B cell (primary cell): ENCODE measurements around the gene ICAM1. TPM values are rescaled to one million over a fixed set of nuclear protein-coding genes. Genes with fewer than 3 reads are reported as not detected.

Experiments used
- ATAC-seq: fragments of 200-7000 bp; cut with Tn5 transposase; one replicate; pipeline ENCODE4 v1.10.0; 2021; ENCODE audit warnings: low read depth, mild to moderate bottlenecking, moderate number of reproducible peaks, moderate library complexity
- CTCF ChIA-PET: fragments of 350-600 bp; sonication (Branson Sonifier 250); formaldehyde crosslinking; loops from one replicate; lab custom pipeline; 2021; ENCODE audit warnings: antibody characterized with exemption, inconsistent platforms; lab: Charles Lee
- POLR2A ChIA-PET: fragments of 350-600 bp; sonication (Branson Sonifier 250); formaldehyde crosslinking; loops from one replicate; lab custom pipeline; 2021; ENCODE audit warnings: antibody characterized with exemption; lab: Charles Lee
- DNase-seq: peaks from one replicate; pipeline ENCODE4 v3.0.0; 2013
- H2AFZ ChIP-seq: 2 replicates; pipeline ENCODE4 v1.6.1; 2012; ENCODE audit warnings: mild to moderate bottlenecking, low read depth, low read length; ENCODE audit not compliant: insufficient read depth, poor library complexity, severe bottlenecking
- H3K27ac ChIP-seq, 2 donors: 1 replicate in 1 of 2; 2 replicates in 1 of 2; pipeline ENCODE4 v1.5.1; 2012 to 2013; ENCODE audit warnings: low read length in 2 of 2, mild to moderate bottlenecking in 2 of 2, moderate library complexity in 1 of 2
- H3K27me3 ChIP-seq, 4 experiments: fragments of 200-600 bp in 1 of 4; sonication (generic) in 1 of 4; replicated peaks in 1 of 4; 1 replicate in 2 of 4; 2 replicates in 2 of 4; pipeline versions ENCODE4 v1.6.1 to v1.7.0; 2013 to 2016; ENCODE audit warnings: low read length in 3 of 4, mild to moderate bottlenecking in 2 of 4, mixed read lengths in 1 of 4, moderate library complexity in 1 of 4; ENCODE audit not compliant: insufficient read depth in 4 of 4, control insufficient read depth in 3 of 4; ENCODE audit errors: control extremely low read depth in 1 of 4
- H3K36me3 ChIP-seq, 2 experiments: replicated peaks in 1 of 2; 1 replicate in 1 of 2; 2 replicates in 1 of 2; pipeline versions ENCODE4 v1.6.1 to v1.7.1; 2013; ENCODE audit warnings: low read length in 1 of 2; ENCODE audit not compliant: insufficient read depth in 2 of 2, control insufficient read depth in 1 of 2; ENCODE audit errors: control extremely low read depth in 1 of 2, extremely low read depth in 1 of 2
- H3K4me1 ChIP-seq, 2 donors: fragments of 200-600 bp in 1 of 2; sonication (generic) in 1 of 2; 1 replicate in 1 of 2; 2 replicates in 1 of 2; pipeline versions ENCODE4 v1.5.1 to v1.6.1; 2013 to 2017; ENCODE audit warnings: low read length in 2 of 2; ENCODE audit not compliant: control insufficient read depth in 2 of 2, insufficient read depth in 2 of 2
- H3K4me2 ChIP-seq: replicated peaks from 2 replicates; pipeline ENCODE3; 2012; ENCODE audit warnings: mild to moderate bottlenecking, low read depth, low read length; ENCODE audit not compliant: poor library complexity, severe bottlenecking
- H3K4me3 ChIP-seq, 5 experiments: fragments of 200-600 bp in 1 of 5; sonication (generic) in 1 of 5; 1 replicate in 3 of 5; 2 replicates in 2 of 5; pipeline versions ENCODE4 v1.5.1 to v1.7.0; 2011 to 2016; ENCODE audit warnings: low read length in 4 of 5, mild to moderate bottlenecking in 4 of 5, low read depth in 2 of 5, control low read depth in 1 of 5, moderate library complexity in 1 of 5; ENCODE audit not compliant: insufficient read depth in 1 of 5; ENCODE audit errors: control extremely low read depth in 1 of 5, extremely low read depth in 1 of 5
- H3K79me2 ChIP-seq: fragments of 200-600 bp; sonication (generic); one replicate; pipeline ENCODE4 v1.6.0; 2016; ENCODE audit warnings: low read length; ENCODE audit not compliant: control insufficient read depth, insufficient read depth
- H3K9ac ChIP-seq: fragments of 200-600 bp; sonication (generic); 2 replicates; pipeline ENCODE4 v1.6.1; 2017; ENCODE audit warnings: mild to moderate bottlenecking, low read length, moderate library complexity
- H3K9me3 ChIP-seq, 3 donors: one replicate each; pipeline versions ENCODE4 v1.6.1 to v1.7.1; 2013; ENCODE audit warnings: low read length in 2 of 3; ENCODE audit not compliant: control insufficient read depth in 2 of 3, insufficient read depth in 1 of 3; ENCODE audit errors: control extremely low read depth in 1 of 3
- H4K20me1 ChIP-seq: 2 replicates; pipeline ENCODE4 v1.6.0; 2012; ENCODE audit warnings: mild to moderate bottlenecking, low read length; ENCODE audit not compliant: insufficient read depth, control insufficient read depth, poor library complexity, severe bottlenecking
- H3K27ac Mint-ChIP-seq: one replicate; pipeline ENCODE4 v1.8.0; 2021; ENCODE audit warnings: mixed read lengths
- H3K27me3 Mint-ChIP-seq: one replicate; pipeline ENCODE4 v1.8.0; 2021; ENCODE audit warnings: mixed read lengths
- H3K4me1 Mint-ChIP-seq: one replicate; pipeline ENCODE4 v1.8.0; 2021; ENCODE audit warnings: mixed read lengths
- H3K4me3 Mint-ChIP-seq: one replicate; pipeline ENCODE4 v1.8.0; 2021; ENCODE audit warnings: mixed read lengths
- H3K9me3 Mint-ChIP-seq: one replicate; pipeline ENCODE4 v1.8.0; 2022; ENCODE audit warnings: mixed read lengths; ENCODE audit not compliant: insufficient read depth
- CTCF ChIP-seq: fragments of 200-600 bp; IDR thresholded peaks from one replicate; pipeline ENCODE4 v1.8.0; 2022; ENCODE audit warnings: antibody characterized with exemption, mild to moderate bottlenecking
- EZH2 ChIP-seq: IDR thresholded peaks from 2 replicates; pipeline ENCODE4 v1.6.1; 2012; ENCODE audit warnings: borderline replicate concordance, low read depth, mild to moderate bottlenecking, moderate library complexity, low read length; ENCODE audit not compliant: insufficient read depth, poor library complexity, severe bottlenecking
- WGBS: methylation state at CpG from one replicate; pipeline ENCODE4 v1.1.5; 2013; ENCODE audit warnings: missing lambda C conversion rate; ENCODE audit not compliant: insufficient coverage; 5-methylcytosine and 5-hydroxymethylcytosine counted together
- intact Hi-C: fragments of 100-400 bp; cut with micrococcal nuclease; formaldehyde crosslinking; loops from one replicate; pipeline ENCODE4 v1.10.0; 2022
- polyA plus RNA-seq: library from polyadenylated mRNA; depleted of rRNA; stranded (reverse); fragments of >200 nt; gene quantifications from 2 replicates; pipeline ENCODE4 v1.2.3, GENCODE V29; 2012
- total RNA-seq, 2 donors: library from RNA; stranded (reverse); fragments of 120-200 nt in 1 of 2; gene quantifications; 1 replicate in 1 of 2; 2 replicates in 1 of 2; pipeline versions ENCODE4 v1.2.3 to v1.2.4, GENCODE V29; 2013 to 2022

Gene ICAM1
- total and polyA plus RNA-seq, 2 donors (not counting 1 experiment from before 2014, with no cell fraction given): 7.3 to 11.9 TPM

- peaks cover 1% of the 10 kb centered on the region for H3K4me1 Mint-ChIP-seq
- no peak overlapping the region for H3K27ac Mint-ChIP-seq
- Histone ChIP-seq H3K9me3 (no peaks in the 10 kb centered on the region), H3K36me3 (no peaks in the 10 kb centered on the region), H3K79me2 (no peaks in the 10 kb centered on the region), H3K4me1 (peaks cover 0 to 7% of the 10 kb centered on the region in 2 donors), H3K4me3 (no peak overlapping the region), H3K27ac (no peak overlapping the region), H3K4me2 (no peak overlapping the region), H2AFZ (no peak overlapping the region), H4K20me1 (no peaks in the 10 kb centered on the region), H3K9ac (no peak overlapping the region), H3K27me3 (no peaks in the 10 kb centered on the region)
- POLR2A ChIA-PET: interaction anchor here (0.6 to 1.2 kb wide), 2 partner anchors 14 to 908 kb away, joined by 5 to 6 read pairs; no protein-coding TSS in a partner anchor
- CTCF ChIA-PET: interaction anchor here (1.0 to 1.1 kb wide), 2 partner anchors 48 to 84 kb away, joined by 4 to 5 read pairs; no protein-coding TSS in a partner anchor
- ATAC-seq: no peak
- intact Hi-C loops: no loop called here
- no peak overlapping the region for H3K4me3 Mint-ChIP-seq
- no peaks in the 10 kb centered on the region for H3K9me3 Mint-ChIP-seq
- DNase-seq: no peak
- no peak for TF ChIP-seq CTCF
- no peak for TF ChIP-seq EZH2
- H3K27me3 Mint-ChIP-seq: no peaks in the 10 kb centered on the region
- no CpG with 5 or more reads among the region's 5 CpGs for WGBS
These were observed 35.4 kb downstream of the ICAM1 start for GRCh38 chr19:10306327-10306726.

GRCh38 chr19:10309423-10309822 lies 38.5 kb downstream of the ICAM1 start, which contains the start of gene ZGLP1:
Gene ZGLP1, minus strand, starts transcription at chr19:10309815.
- Mint-ChIP-seq H3K4me1 (peaks cover 2% of the 10 kb centered on the region), H3K4me3 (no peak within 1 kb of the TSS), H3K27me3 (no peaks in the 10 kb centered on the region), H3K27ac (no peak within 1 kb of the TSS), H3K9me3 (no peaks in the 10 kb centered on the region)
- DNase-seq: no peak
- Histone ChIP-seq H3K4me1 (peaks cover 0 to 7% of the 10 kb centered on the region in 2 donors), H3K9me3 (no peaks in the 10 kb centered on the region), H3K4me3 (no peak within 1 kb of the TSS), H2AFZ (no peak within 1 kb of the TSS), H3K9ac (no peak within 1 kb of the TSS), H3K27ac (no peak within 1 kb of the TSS), H3K79me2 (no peaks in the 10 kb centered on the region), H3K36me3 (no peaks in the 10 kb centered on the region), H3K27me3 (no peaks in the 10 kb centered on the region), H3K4me2 (no peak within 1 kb of the TSS), H4K20me1 (no peaks in the 10 kb centered on the region)
- no peak for TF ChIP-seq EZH2
- TF ChIP-seq CTCF: no peak
- WGBS: 94% methylated on average over 16 of the region's 24 CpGs
- intact Hi-C loops: no loop called here
- ChIA-PET CTCF (no interaction called here), POLR2A (no interaction called here)
- no peak for ATAC-seq
